ENCODE measurements around the gene SF1. TPM values are rescaled to one million over a fixed set of nuclear protein-coding genes. Genes with fewer than 3 reads are reported as not detected.

The SF1 gene
- total RNA-seq, 1 donor from 2014 or later = 460 TPM

GRCh38 chr11:64796757-64797541 lies 18.6 kb upstream of the SF1 start:
- DNase-seq (ENCODE audit: low spot score) = no peak
- peaks cover 15% of the 10 kb centered on the region for H3K4me1 Mint-ChIP-seq (ENCODE audit: low read depth)
- no peaks in the 10 kb centered on the region for H3K27me3 Mint-ChIP-seq (ENCODE audit: low read depth)
- H3K4me3 Mint-ChIP-seq (ENCODE audit: low read depth) = no peak overlapping the region
- intact Hi-C loops (cut with micrococcal nuclease) = no loop called here
- no peak overlapping the region for H3K27ac Mint-ChIP-seq
- no peaks in the 10 kb centered on the region for H3K9me3 Mint-ChIP-seq
- peaks cover 46% of the 10 kb centered on the region for H3K36me3 Mint-ChIP-seq (ENCODE audit: low read depth)

DNA sequence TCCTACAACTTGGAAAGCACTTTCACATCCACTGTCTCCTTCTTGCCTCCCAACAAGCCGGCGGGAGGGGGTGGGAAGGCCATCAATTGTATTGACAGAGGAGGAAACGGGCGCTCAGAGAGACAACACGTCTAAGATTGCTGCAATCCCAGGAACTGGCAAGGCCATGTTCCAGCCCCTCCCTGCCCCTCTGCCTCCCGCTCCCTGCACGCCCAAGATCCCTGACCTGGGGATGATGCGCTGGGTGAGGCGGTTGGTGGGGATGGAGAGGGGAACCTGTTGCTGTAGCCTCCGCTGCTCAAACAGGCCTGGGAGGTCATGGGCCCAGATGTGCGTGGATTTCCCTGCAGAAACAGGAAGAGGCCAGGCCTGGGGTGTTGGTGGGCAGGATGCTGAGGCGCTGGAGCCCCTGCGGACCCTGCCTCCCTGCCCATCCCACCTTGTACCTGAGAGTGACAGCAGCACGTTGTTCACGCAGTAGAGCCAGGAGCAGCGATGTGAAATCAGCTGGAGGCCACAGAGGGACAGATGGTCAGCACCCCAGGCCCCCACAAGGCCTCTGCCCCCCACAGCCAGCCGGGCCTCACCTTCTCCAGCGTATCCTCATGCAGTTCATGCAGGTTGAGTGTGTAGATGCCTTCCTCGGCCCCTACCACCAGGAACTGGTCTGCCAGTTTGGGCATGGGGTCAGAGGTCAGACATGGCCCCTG lies 17.9 kb upstream of the SF1 start:
- DNase-seq (ENCODE audit: low spot score) = no peak
- intact Hi-C loops (cut with micrococcal nuclease) = no loop called here

DNA sequence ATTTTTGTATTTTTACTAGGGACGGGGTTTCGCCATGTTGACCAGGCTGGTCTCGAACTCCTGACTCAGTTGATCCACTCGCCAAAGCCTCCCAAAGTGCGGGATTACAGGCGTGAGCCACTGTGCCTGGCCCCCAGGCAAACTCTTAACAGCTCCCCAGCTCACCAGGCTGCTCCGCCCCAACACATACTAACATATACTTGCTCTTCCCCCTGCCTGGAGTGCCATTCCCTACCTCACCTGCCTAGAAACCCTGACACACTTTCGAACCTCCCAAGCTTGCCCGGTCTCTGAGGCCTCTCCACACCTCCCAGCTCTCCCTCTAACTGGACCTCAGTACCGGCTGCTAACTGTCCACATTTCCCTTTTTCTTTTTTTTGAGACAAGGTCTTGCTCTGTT lies 16.2 kb upstream of the SF1 start:
- peaks cover 45% of the 10 kb centered on the region for H3K36me3 Mint-ChIP-seq (ENCODE audit: low read depth)
- peaks cover 15% of the 10 kb centered on the region for H3K4me1 Mint-ChIP-seq (ENCODE audit: low read depth)
- H3K27ac Mint-ChIP-seq = no peak overlapping the region
- DNase-seq (ENCODE audit: low spot score) = no peak
- intact Hi-C loops (cut with micrococcal nuclease) = no loop called here
- H3K27me3 Mint-ChIP-seq (ENCODE audit: low read depth) = no peaks in the 10 kb centered on the region
- no peaks in the 10 kb centered on the region for H3K9me3 Mint-ChIP-seq
- H3K4me3 Mint-ChIP-seq (ENCODE audit: low read depth) = no peak overlapping the region

More for the DNA sequence above, 17.9 kb upstream of the SF1 start:
- Mint-ChIP-seq H3K4me1 (ENCODE audit: low read depth) (peaks cover 15% of the 10 kb centered on the region), H3K36me3 (ENCODE audit: low read depth) (peaks cover 46% of the 10 kb centered on the region), H3K27ac (no peak overlapping the region), H3K9me3 (no peaks in the 10 kb centered on the region), H3K27me3 (ENCODE audit: low read depth) (no peaks in the 10 kb centered on the region), H3K4me3 (ENCODE audit: low read depth) (no peak overlapping the region)

- peaks cover 12% of the 10 kb centered on the region for H3K4me1 Mint-ChIP-seq (ENCODE audit: low read depth)
- peak overlapping the region; percentile 14 for H3K27ac Mint-ChIP-seq
- no peaks in the 10 kb centered on the region for H3K9me3 Mint-ChIP-seq
- intact Hi-C loops (cut with micrococcal nuclease) = no loop called here
- DNase-seq (ENCODE audit: low spot score) = no peak
- no peaks in the 10 kb centered on the region for H3K27me3 Mint-ChIP-seq (ENCODE audit: low read depth)
- no peak overlapping the region for H3K4me3 Mint-ChIP-seq (ENCODE audit: low read depth)
- H3K36me3 Mint-ChIP-seq (ENCODE audit: low read depth) = peaks cover 38% of the 10 kb centered on the region
Observed at GRCh38 chr11:64793271-64794160, 15.2 kb upstream of the SF1 start.

GRCh38 chr11:64792482-64792881 lies 14.1 kb upstream of the SF1 start:
- intact Hi-C loops (cut with micrococcal nuclease) = no loop called here
- no peak for DNase-seq (ENCODE audit: low spot score)
- H3K27me3 Mint-ChIP-seq (ENCODE audit: low read depth) = no peaks in the 10 kb centered on the region
- no peak overlapping the region for H3K27ac Mint-ChIP-seq
- H3K4me1 Mint-ChIP-seq (ENCODE audit: low read depth) = peaks cover 12% of the 10 kb centered on the region
- H3K4me3 Mint-ChIP-seq (ENCODE audit: low read depth) = no peak overlapping the region
- H3K36me3 Mint-ChIP-seq (ENCODE audit: low read depth) = peaks cover 40% of the 10 kb centered on the region
- H3K9me3 Mint-ChIP-seq = no peaks in the 10 kb centered on the region

DNA sequence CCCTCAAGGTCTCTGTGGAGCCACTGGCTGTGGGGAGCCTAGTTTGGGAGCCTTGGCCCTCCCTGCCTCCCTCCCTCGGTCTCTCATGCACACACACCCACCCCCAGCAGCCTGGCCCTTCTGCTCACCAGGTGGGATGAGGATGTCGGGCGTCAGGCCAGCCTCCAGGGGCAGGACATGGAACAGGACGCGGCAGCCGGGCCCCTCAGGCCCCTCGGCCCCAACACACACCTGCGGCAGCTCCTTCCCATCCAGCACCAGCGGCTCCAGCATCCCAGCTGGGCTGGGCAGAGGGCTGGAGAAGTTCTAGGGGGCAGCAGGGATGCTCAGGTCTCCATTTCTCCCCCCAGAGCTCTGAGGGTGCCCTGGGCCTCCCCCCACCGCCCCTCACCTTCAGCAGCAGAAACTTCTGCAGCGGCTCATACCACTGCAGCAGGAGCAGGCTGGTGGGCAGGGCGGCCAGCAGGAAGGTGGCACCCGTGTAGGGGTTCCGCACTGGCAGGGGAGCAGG lies 13.5 kb upstream of the SF1 start:
- Mint-ChIP-seq H3K27ac (no peak overlapping the region), H3K4me3 (ENCODE audit: low read depth) (no peak overlapping the region), H3K9me3 (no peaks in the 10 kb centered on the region), H3K27me3 (ENCODE audit: low read depth) (no peaks in the 10 kb centered on the region), H3K4me1 (ENCODE audit: low read depth) (peaks cover 12% of the 10 kb centered on the region), H3K36me3 (ENCODE audit: low read depth) (peaks cover 40% of the 10 kb centered on the region)
- no peak for DNase-seq (ENCODE audit: low spot score)
- intact Hi-C loops (cut with micrococcal nuclease) = no loop called here

GRCh38 chr11:64790205-64791095 lies 12.1 kb upstream of the SF1 start:
- Mint-ChIP-seq H3K4me3 (ENCODE audit: low read depth) (no peak overlapping the region), H3K36me3 (ENCODE audit: low read depth) (peaks cover 34% of the 10 kb centered on the region), H3K27me3 (ENCODE audit: low read depth) (no peaks in the 10 kb centered on the region), H3K4me1 (ENCODE audit: low read depth) (peaks cover 12% of the 10 kb centered on the region), H3K9me3 (no peaks in the 10 kb centered on the region), H3K27ac (no peak overlapping the region)
- intact Hi-C loops (cut with micrococcal nuclease) = no loop called here
- DNase-seq (ENCODE audit: low spot score) = no peak

DNA sequence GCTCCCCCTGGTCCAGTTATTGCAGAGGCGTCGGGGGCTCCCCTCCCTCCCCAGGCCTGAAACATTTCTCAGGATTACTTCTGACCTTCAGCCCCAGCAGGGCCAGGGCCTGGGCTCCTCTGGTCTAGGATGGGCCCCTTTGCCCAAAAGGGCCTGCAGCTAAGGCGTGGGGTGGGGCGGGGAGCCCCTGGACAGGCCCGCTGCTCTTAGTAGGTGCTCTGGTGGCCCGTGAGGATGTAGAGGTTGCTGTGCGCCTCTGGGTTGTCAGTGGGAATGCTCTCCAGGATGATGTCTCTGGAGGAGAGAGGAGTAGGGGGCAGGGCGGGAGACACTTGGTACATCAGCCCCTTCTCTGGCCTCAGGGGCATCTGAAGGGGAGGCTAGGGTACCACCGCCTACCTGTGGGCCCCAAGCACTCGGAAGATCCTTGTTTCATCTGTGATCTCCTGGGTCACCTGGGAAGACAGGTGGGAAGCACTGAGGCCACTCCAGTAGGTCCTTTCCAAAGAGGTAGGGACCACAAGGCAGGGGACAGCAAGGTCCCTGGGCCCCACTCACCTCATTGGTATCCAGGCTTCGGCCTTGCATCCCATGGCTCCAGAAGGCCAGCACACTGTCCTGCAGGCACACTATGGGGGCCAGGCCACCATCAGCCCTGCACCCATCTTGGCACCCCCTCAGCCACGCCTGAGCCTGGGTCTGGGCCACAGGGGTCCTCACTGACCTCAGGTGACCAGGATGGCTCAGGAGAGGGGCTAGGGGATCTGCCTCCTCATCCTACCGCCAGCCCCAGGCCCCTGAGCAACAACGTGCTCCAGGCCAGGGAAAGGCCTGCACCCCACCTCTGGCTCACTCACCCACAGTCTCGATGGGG lies 11.2 kb upstream of the SF1 start:
- H3K36me3 Mint-ChIP-seq (ENCODE audit: low read depth) = peaks cover 32% of the 10 kb centered on the region
- intact Hi-C loops (cut with micrococcal nuclease) = no loop called here
- H3K4me3 Mint-ChIP-seq (ENCODE audit: low read depth) = no peak overlapping the region
- H3K27me3 Mint-ChIP-seq (ENCODE audit: low read depth) = no peaks in the 10 kb centered on the region
- no peak overlapping the region for H3K27ac Mint-ChIP-seq
- peaks cover 8% of the 10 kb centered on the region for H3K4me1 Mint-ChIP-seq (ENCODE audit: low read depth)
- no peak for DNase-seq (ENCODE audit: low spot score)
- no peaks in the 10 kb centered on the region for H3K9me3 Mint-ChIP-seq

- intact Hi-C loops (cut with micrococcal nuclease) = no loop called here
- Mint-ChIP-seq H3K36me3 (ENCODE audit: low read depth) (peaks cover 25% of the 10 kb centered on the region), H3K27ac (no peak overlapping the region), H3K9me3 (no peaks in the 10 kb centered on the region), H3K4me3 (ENCODE audit: low read depth) (no peak overlapping the region), H3K4me1 (ENCODE audit: low read depth) (peaks cover 2% of the 10 kb centered on the region), H3K27me3 (ENCODE audit: low read depth) (no peaks in the 10 kb centered on the region)
- DNase-seq (ENCODE audit: low spot score) = no peak
Observed at GRCh38 chr11:64788321-64789215, 10.2 kb upstream of the SF1 start.

DNA sequence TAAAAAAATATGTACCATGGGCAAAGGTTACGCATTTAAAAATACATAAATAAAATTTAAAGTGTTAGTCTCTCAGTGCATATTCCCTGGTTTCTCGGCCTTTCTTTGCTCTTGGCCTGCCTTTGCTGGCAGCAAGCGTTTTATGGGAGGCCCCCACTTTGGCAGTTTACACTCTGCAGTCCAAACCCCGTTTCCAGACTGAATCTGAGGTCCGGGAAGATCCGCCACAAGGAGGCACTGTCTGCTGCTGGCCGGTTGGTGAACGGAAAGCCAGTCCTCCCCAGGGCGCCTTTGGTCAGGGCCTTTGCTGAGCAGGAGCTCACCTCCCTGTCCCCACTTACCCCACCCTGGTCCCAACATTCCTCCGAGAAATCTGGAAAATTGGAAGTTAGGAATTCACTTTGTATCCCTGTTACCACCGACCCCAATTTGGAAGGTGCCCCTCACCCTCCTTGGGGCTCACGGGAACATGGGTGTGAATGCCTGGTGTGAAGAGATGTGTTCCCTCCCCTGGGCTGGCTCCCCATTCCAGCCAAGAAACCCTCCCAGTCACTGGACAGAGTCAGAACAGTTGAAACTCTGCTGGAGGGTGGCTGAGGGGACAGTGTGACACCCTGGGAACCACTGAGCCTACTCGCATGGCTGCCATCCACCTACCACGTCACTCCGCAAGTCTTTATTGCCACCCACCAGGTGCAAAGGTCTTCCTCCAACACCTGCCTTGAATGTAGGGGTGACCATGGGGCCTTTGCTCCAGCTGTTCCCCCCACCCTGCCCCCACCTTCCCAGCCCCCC lies 9.4 kb upstream of the SF1 start:
- DNase-seq (ENCODE audit: low spot score) = peak; percentile 42
- H3K9me3 Mint-ChIP-seq = no peaks in the 10 kb centered on the region
- no peaks in the 10 kb centered on the region for H3K4me1 Mint-ChIP-seq (ENCODE audit: low read depth)
- H3K4me3 Mint-ChIP-seq (ENCODE audit: low read depth) = no peak overlapping the region
- H3K36me3 Mint-ChIP-seq (ENCODE audit: low read depth) = peaks cover 23% of the 10 kb centered on the region
- H3K27ac Mint-ChIP-seq = no peak overlapping the region
- no peaks in the 10 kb centered on the region for H3K27me3 Mint-ChIP-seq (ENCODE audit: low read depth)
- intact Hi-C loops (cut with micrococcal nuclease) = no loop called here

Measured in activated T-helper 2 cell treated with anti-CD3 and anti-CD28 coated beads, Interferon-gamma antibody, Interleukin-2, Interleukin-4, amounts not matched to agents 10 μg/mL and 5 μg/mL and 100 μg/mL, durations not matched to agents 14 hours and 24 hours and 36 hours (primary cell).